ENCODE results near the gene TRIM32.

The TRIM32 gene

GRCh38 chr9:116653348-116654058, 33.6 kb upstream of the TRIM32 start:
- no peak for ATAC-seq
- TF ChIP-seq PPARA (CRISPR knock-in tag; IDR thresholded peaks at IDR 0.05; ENCODE audit: borderline replicate concordance) = no peak
- TF ChIP-seq TSHZ2 (CRISPR knock-in tag; IDR thresholded peaks at IDR 0.05) = no peak
- TF ChIP-seq TCF4 (CRISPR knock-in tag; IDR thresholded peaks at IDR 0.05; ENCODE audit: borderline replicate concordance) = no peak
- no peak for TF ChIP-seq RARB (CRISPR knock-in tag; IDR thresholded peaks at IDR 0.05)
- no peak for TF ChIP-seq ESRRG (CRISPR knock-in tag; IDR thresholded peaks at IDR 0.05)
- no peak for TF ChIP-seq ZC3H10 (CRISPR knock-in tag; IDR thresholded peaks at IDR 0.05)
- no peak for TF ChIP-seq OSR1 (CRISPR knock-in tag; IDR thresholded peaks at IDR 0.05)
- TF ChIP-seq ZNF70 (CRISPR knock-in tag; IDR thresholded peaks at IDR 0.05) = no peak
- TF ChIP-seq ARNTL (CRISPR knock-in tag; IDR thresholded peaks at IDR 0.05; ENCODE audit: borderline replicate concordance, low read depth) = no peak
- no peak for TF ChIP-seq GLIS3 (CRISPR knock-in tag; IDR thresholded peaks at IDR 0.05)
- no peak for TF ChIP-seq CSRNP3 (CRISPR knock-in tag; IDR thresholded peaks at IDR 0.05)
- no peak for TF ChIP-seq TOX (CRISPR knock-in tag; IDR thresholded peaks at IDR 0.05; ENCODE audit: borderline replicate concordance)
- TF ChIP-seq CSDC2 (CRISPR knock-in tag; IDR thresholded peaks at IDR 0.05) = no peak
- no peak for TF ChIP-seq ZNF8 (CRISPR knock-in tag; IDR thresholded peaks at IDR 0.05)
- no peak for TF ChIP-seq ZFP30 (CRISPR knock-in tag; IDR thresholded peaks at IDR 0.05)

- no peak for TF ChIP-seq TOX (CRISPR knock-in tag; IDR thresholded peaks at IDR 0.05; ENCODE audit: borderline replicate concordance)
- TF ChIP-seq SNAI2 (CRISPR knock-in tag; IDR thresholded peaks at IDR 0.05) = no peak
- no peak for TF ChIP-seq ZFP30 (CRISPR knock-in tag; IDR thresholded peaks at IDR 0.05)
- no peak for TF ChIP-seq OSR1 (CRISPR knock-in tag; IDR thresholded peaks at IDR 0.05)
- TF ChIP-seq ESRRG (CRISPR knock-in tag; IDR thresholded peaks at IDR 0.05) = no peak
- no peak for TF ChIP-seq GLIS3 (CRISPR knock-in tag; IDR thresholded peaks at IDR 0.05)
- no peak for TF ChIP-seq CSRNP3 (CRISPR knock-in tag; IDR thresholded peaks at IDR 0.05)
- no peak for TF ChIP-seq ZC3H10 (CRISPR knock-in tag; IDR thresholded peaks at IDR 0.05)
- no peak for TF ChIP-seq ZNF70 (CRISPR knock-in tag; IDR thresholded peaks at IDR 0.05)
- no peak for TF ChIP-seq ISL1 (CRISPR knock-in tag; IDR thresholded peaks at IDR 0.05)
- no peak for TF ChIP-seq PPARA (CRISPR knock-in tag; IDR thresholded peaks at IDR 0.05; ENCODE audit: borderline replicate concordance)
- TF ChIP-seq POU6F1 (CRISPR knock-in tag; IDR thresholded peaks at IDR 0.05; ENCODE audit: borderline replicate concordance, low read depth) = no peak
- no peak for TF ChIP-seq RARB (CRISPR knock-in tag; IDR thresholded peaks at IDR 0.05)
- TF ChIP-seq TCF4 (CRISPR knock-in tag; IDR thresholded peaks at IDR 0.05; ENCODE audit: borderline replicate concordance) = no peak
- TF ChIP-seq CREB5 (CRISPR knock-in tag; IDR thresholded peaks at IDR 0.05; ENCODE audit: low read depth) = no peak
- no peak for TF ChIP-seq PATZ1 (CRISPR knock-in tag; IDR thresholded peaks at IDR 0.05; ENCODE audit: borderline replicate concordance)
Observed at GRCh38 chr9:116654059-116654355, 33.1 kb upstream of the TRIM32 start.

More at GRCh38 chr9:116654059-116654355, 33.1 kb upstream of the TRIM32 start:
- ATAC-seq = no peak

Measured in SK-N-SH treated with all-trans-retinoic acid at 6 μM for 48 hours (cell line).